ENCODE measurements around the gene NAPEPLD. TPM values are rescaled to one million over a fixed set of nuclear protein-coding genes. Genes with fewer than 3 reads are reported as not detected.
"Not testable (repeated sequence)": the region's sequence is repeated elsewhere in the genome, so short reads cannot be mapped to it uniquely, and the experiment has no call there.

The NAPEPLD gene
- total RNA-seq, 1 donor from 2014 or later: 9.6 TPM

GRCh38 chr7:103116511-103116910 lies 32.4 kb downstream of the NAPEPLD start:
- no peak overlapping the region for H3K27ac Mint-ChIP-seq
- H3K36me3 Mint-ChIP-seq (ENCODE audit: low read depth): peaks cover 36% of the 10 kb centered on the region
- H3K4me1 Mint-ChIP-seq (ENCODE audit: low read depth): peaks cover 7% of the 10 kb centered on the region
- H3K27me3 Mint-ChIP-seq (ENCODE audit: low read depth): no peaks in the 10 kb centered on the region
- H3K4me3 Mint-ChIP-seq (ENCODE audit: low read depth): no peak overlapping the region
- intact Hi-C loops (cut with micrococcal nuclease): no loop called here
- H3K9me3 Mint-ChIP-seq: no peaks in the 10 kb centered on the region
- no peak for DNase-seq (ENCODE audit: low spot score)

DNA sequence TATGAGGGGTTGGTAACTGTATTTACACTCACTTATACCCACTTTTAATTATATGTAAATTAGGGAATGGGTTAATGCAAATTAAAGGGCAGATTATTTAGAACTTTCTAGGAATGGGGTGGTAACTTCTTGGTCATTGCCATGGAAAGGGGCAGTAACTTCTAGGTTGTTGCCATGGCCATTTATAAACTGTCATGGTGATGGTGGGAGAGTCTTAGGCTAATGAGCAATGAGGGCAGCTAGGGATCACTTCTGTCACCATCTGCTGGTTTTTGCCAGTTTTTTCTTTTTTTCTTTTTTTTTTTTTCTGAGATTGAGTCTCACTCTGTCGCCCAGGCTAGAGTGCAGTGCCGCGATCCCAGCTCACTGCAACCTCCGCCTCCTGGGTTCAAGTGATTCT lies 33.1 kb downstream of the NAPEPLD start:
- Mint-ChIP-seq H3K27me3 (ENCODE audit: low read depth) (no peaks in the 10 kb centered on the region), H3K27ac (no peak overlapping the region), H3K9me3 (peaks cover 3% of the 10 kb centered on the region), H3K36me3 (ENCODE audit: low read depth) (peaks cover 42% of the 10 kb centered on the region), H3K4me1 (ENCODE audit: low read depth) (peaks cover 7% of the 10 kb centered on the region), H3K4me3 (ENCODE audit: low read depth) (no peak overlapping the region)
- DNase-seq (ENCODE audit: low spot score): no peak
- intact Hi-C loops (cut with micrococcal nuclease): no loop called here

- Mint-ChIP-seq H3K27me3 (ENCODE audit: low read depth) (no peaks in the 10 kb centered on the region), H3K4me3 (ENCODE audit: low read depth) (no peak overlapping the region), H3K9me3 (peaks cover 9% of the 10 kb centered on the region), H3K27ac (no peak overlapping the region), H3K36me3 (ENCODE audit: low read depth) (peaks cover 46% of the 10 kb centered on the region), H3K4me1 (ENCODE audit: low read depth) (peaks cover 9% of the 10 kb centered on the region)
- intact Hi-C loops (cut with micrococcal nuclease): no loop called here
- no peak for DNase-seq (ENCODE audit: low spot score)
These were observed 34.3 kb downstream of the NAPEPLD start for GRCh38 chr7:103114576-103115008.

DNA sequence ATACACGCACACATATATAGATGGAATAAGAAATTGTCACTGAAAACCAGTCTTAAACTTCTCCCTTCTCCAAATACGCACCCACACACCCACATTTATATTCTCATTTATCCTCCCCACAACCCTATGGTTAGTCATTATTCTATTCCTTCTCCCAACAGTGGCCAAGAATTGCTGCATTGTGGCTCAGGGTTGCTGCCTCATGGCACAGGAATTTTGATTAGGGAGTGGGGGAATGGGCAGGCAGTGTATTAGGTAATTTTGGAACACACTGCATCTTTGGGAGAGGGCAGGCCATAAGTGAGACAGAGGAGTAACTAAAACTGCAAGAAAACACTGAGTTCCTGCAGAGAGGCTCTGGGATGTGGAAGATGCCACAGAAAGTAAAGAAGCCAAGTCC lies 35.7 kb downstream of the NAPEPLD start:
- no peak for DNase-seq (ENCODE audit: low spot score)
- intact Hi-C loops (cut with micrococcal nuclease): no loop called here
- peaks cover 16% of the 10 kb centered on the region for H3K9me3 Mint-ChIP-seq
- H3K27me3 Mint-ChIP-seq (ENCODE audit: low read depth): no peaks in the 10 kb centered on the region
- peaks cover 19% of the 10 kb centered on the region for H3K4me1 Mint-ChIP-seq (ENCODE audit: low read depth)
- H3K4me3 Mint-ChIP-seq (ENCODE audit: low read depth): no peak overlapping the region
- no peak overlapping the region for H3K27ac Mint-ChIP-seq
- H3K36me3 Mint-ChIP-seq (ENCODE audit: low read depth): peaks cover 56% of the 10 kb centered on the region

- peaks cover 16% of the 10 kb centered on the region for H3K9me3 Mint-ChIP-seq
- H3K36me3 Mint-ChIP-seq (ENCODE audit: low read depth): peaks cover 62% of the 10 kb centered on the region
- H3K27ac Mint-ChIP-seq; DNase-seq (ENCODE audit: low spot score); H3K27me3 Mint-ChIP-seq (ENCODE audit: low read depth); intact Hi-C loops (cut with micrococcal nuclease); H3K4me3 Mint-ChIP-seq (ENCODE audit: low read depth): not testable (repeated sequence)
- H3K4me1 Mint-ChIP-seq (ENCODE audit: low read depth): peaks cover 14% of the 10 kb centered on the region
These were observed 42.2 kb downstream of the NAPEPLD start for GRCh38 chr7:103106703-103107070.

- DNase-seq (ENCODE audit: low spot score): no peak
- Mint-ChIP-seq H3K9me3 (peaks cover 16% of the 10 kb centered on the region), H3K4me1 (ENCODE audit: low read depth) (peaks cover 14% of the 10 kb centered on the region), H3K27me3 (ENCODE audit: low read depth) (no peaks in the 10 kb centered on the region), H3K36me3 (ENCODE audit: low read depth) (peaks cover 57% of the 10 kb centered on the region), H3K27ac (no peak overlapping the region), H3K4me3 (ENCODE audit: low read depth) (no peak overlapping the region)
- intact Hi-C loops (cut with micrococcal nuclease): no loop called here
These were observed 42.7 kb downstream of the NAPEPLD start for GRCh38 chr7:103106005-103106702.

- Mint-ChIP-seq H3K36me3 (ENCODE audit: low read depth) (peaks cover 39% of the 10 kb centered on the region), H3K4me3 (ENCODE audit: low read depth) (no peak overlapping the region), H3K4me1 (ENCODE audit: low read depth) (no peaks in the 10 kb centered on the region), H3K27ac (no peak overlapping the region), H3K27me3 (ENCODE audit: low read depth) (no peaks in the 10 kb centered on the region), H3K9me3 (no peaks in the 10 kb centered on the region)
- intact Hi-C loops (cut with micrococcal nuclease): no loop called here
- no peak for DNase-seq (ENCODE audit: low spot score)
These were observed 47.4 kb downstream of the NAPEPLD start for GRCh38 chr7:103101543-103101942.

DNA sequence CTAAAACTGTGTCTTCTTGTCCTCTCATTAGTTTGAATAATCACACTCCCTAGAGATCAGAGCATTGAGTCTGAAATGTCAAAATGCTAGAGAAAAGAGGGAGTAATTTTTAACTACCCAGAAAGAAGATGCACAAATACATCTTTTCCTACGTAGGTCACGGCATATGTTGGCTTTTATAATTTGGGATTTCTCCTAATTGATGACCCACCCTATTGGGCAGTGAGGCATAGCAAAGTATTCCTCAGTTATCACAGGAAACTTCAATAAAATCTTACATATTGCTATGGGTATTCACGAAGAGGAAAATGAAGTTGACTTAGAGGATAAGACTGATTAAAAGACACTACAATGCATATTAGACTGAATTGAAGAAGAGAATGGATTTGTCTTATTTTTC lies 48.6 kb downstream of the NAPEPLD start:
- Mint-ChIP-seq H3K27me3 (ENCODE audit: low read depth) (no peaks in the 10 kb centered on the region), H3K9me3 (no peaks in the 10 kb centered on the region), H3K27ac (no peak overlapping the region), H3K36me3 (ENCODE audit: low read depth) (peaks cover 46% of the 10 kb centered on the region), H3K4me3 (ENCODE audit: low read depth) (no peak overlapping the region), H3K4me1 (ENCODE audit: low read depth) (no peaks in the 10 kb centered on the region)
- intact Hi-C loops (cut with micrococcal nuclease): no loop called here
- no peak for DNase-seq (ENCODE audit: low spot score)

DNA sequence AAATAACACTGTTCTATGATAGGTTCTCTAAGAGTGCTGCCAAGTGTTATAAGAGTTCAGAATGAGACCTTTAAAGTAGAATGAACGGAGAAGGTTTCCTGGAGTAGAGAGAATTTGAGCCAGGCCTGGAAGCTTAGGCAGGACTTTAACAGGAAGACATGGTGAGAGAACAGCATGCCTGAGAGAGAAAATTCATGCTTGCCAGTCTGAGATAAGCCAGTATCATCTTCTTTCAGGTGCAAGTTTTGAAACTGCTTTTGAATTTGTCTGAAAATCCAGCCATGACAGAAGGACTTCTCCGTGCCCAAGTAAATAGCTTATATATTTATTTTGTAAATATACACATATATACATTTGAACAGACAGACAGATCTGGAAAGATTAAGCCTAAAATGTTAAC lies 51.9 kb downstream of the NAPEPLD start:
- Mint-ChIP-seq H3K4me3 (ENCODE audit: low read depth) (no peak overlapping the region), H3K36me3 (ENCODE audit: low read depth) (peaks cover 53% of the 10 kb centered on the region), H3K9me3 (no peaks in the 10 kb centered on the region), H3K27me3 (ENCODE audit: low read depth) (no peaks in the 10 kb centered on the region), H3K27ac (no peak overlapping the region), H3K4me1 (ENCODE audit: low read depth) (peaks cover 4% of the 10 kb centered on the region)
- DNase-seq (ENCODE audit: low spot score): no peak
- intact Hi-C loops (cut with micrococcal nuclease): no loop called here

DNA sequence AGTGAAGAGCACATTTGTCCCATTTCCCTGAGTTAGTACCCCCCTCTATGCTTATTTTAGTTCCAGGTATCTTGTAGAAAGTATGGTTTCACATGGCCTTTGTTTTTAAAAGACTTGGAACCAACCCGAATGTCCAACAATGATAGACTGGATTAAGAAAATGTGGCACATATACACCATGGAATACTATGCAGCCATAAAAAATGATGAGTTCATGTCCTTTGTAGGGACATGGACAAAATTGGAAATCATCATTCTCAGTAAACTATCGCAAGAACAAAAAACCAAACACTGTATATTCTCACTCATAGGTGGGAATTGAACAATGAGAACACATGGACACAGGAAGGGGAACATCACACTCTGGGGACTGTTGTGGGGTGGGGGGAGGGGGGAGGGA lies 53.3 kb downstream of the NAPEPLD start:
- peaks cover 54% of the 10 kb centered on the region for H3K36me3 Mint-ChIP-seq (ENCODE audit: low read depth)
- intact Hi-C loops (cut with micrococcal nuclease): not testable (repeated sequence)

GRCh38 chr7:103094102-103094501 lies 54.8 kb downstream of the NAPEPLD start:
- H3K36me3 Mint-ChIP-seq (ENCODE audit: low read depth): peaks cover 58% of the 10 kb centered on the region
- no peaks in the 10 kb centered on the region for H3K27me3 Mint-ChIP-seq (ENCODE audit: low read depth)

More for the DNA sequence above, 53.3 kb downstream of the NAPEPLD start:
- not testable (repeated sequence) for H3K27ac Mint-ChIP-seq; H3K4me1 Mint-ChIP-seq (ENCODE audit: low read depth); DNase-seq (ENCODE audit: low spot score); H3K27me3 Mint-ChIP-seq (ENCODE audit: low read depth); H3K9me3 Mint-ChIP-seq; H3K4me3 Mint-ChIP-seq (ENCODE audit: low read depth)

DNA sequence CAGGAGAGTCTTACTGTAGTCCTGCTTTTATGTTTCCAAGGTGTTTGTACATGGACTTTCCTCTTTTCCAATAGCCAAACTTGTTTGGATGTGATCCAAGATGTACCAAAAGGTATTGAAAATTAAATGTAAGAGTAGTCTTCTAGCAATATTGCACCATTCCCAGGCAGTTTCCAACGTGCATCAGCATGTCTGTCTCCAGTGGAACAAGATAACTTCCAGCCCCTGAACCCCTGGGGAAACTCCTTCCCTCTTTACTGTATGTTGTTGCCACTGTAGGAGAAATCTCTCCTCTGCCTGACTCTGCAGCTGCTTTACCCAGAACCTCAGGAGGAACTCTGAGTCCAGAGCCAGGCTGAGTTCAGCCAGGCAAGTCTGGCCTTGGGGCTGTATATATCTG lies 55.5 kb downstream of the NAPEPLD start:
- H3K27ac Mint-ChIP-seq: no peak overlapping the region
- DNase-seq (ENCODE audit: low spot score): no peak
- peaks cover 4% of the 10 kb centered on the region for H3K4me1 Mint-ChIP-seq (ENCODE audit: low read depth)
- no peaks in the 10 kb centered on the region for H3K9me3 Mint-ChIP-seq
- no peaks in the 10 kb centered on the region for H3K27me3 Mint-ChIP-seq (ENCODE audit: low read depth)
- peaks cover 63% of the 10 kb centered on the region for H3K36me3 Mint-ChIP-seq (ENCODE audit: low read depth)
- intact Hi-C loops (cut with micrococcal nuclease): no loop called here
- no peak overlapping the region for H3K4me3 Mint-ChIP-seq (ENCODE audit: low read depth)

More at GRCh38 chr7:103094102-103094501, 54.8 kb downstream of the NAPEPLD start:
- H3K4me3 Mint-ChIP-seq (ENCODE audit: low read depth): no peak overlapping the region
- no peak for DNase-seq (ENCODE audit: low spot score)
- no peaks in the 10 kb centered on the region for H3K9me3 Mint-ChIP-seq
- H3K27ac Mint-ChIP-seq: no peak overlapping the region
- H3K4me1 Mint-ChIP-seq (ENCODE audit: low read depth): peaks cover 4% of the 10 kb centered on the region
- intact Hi-C loops (cut with micrococcal nuclease): no loop called here

GRCh38 chr7:103092321-103092720 lies 56.6 kb downstream of the NAPEPLD start:
- H3K27ac Mint-ChIP-seq; H3K4me1 Mint-ChIP-seq (ENCODE audit: low read depth); DNase-seq (ENCODE audit: low spot score); intact Hi-C loops (cut with micrococcal nuclease); H3K4me3 Mint-ChIP-seq (ENCODE audit: low read depth); H3K27me3 Mint-ChIP-seq (ENCODE audit: low read depth); H3K9me3 Mint-ChIP-seq: not testable (repeated sequence)
- peaks cover 69% of the 10 kb centered on the region for H3K36me3 Mint-ChIP-seq (ENCODE audit: low read depth)

GRCh38 chr7:103083210-103083609 lies 65.7 kb downstream of the NAPEPLD start:
- Mint-ChIP-seq H3K36me3 (ENCODE audit: low read depth) (peaks cover 26% of the 10 kb centered on the region), H3K4me1 (ENCODE audit: low read depth) (peaks cover 3% of the 10 kb centered on the region), H3K4me3 (ENCODE audit: low read depth) (no peak overlapping the region), H3K9me3 (no peaks in the 10 kb centered on the region), H3K27me3 (ENCODE audit: low read depth) (no peaks in the 10 kb centered on the region), H3K27ac (no peak overlapping the region)
- intact Hi-C loops (cut with micrococcal nuclease): no loop called here
- no peak for DNase-seq (ENCODE audit: low spot score)

All from activated T-helper 2 cell treated with anti-CD3 and anti-CD28 coated beads, Interferon-gamma antibody, Interleukin-2, Interleukin-4, amounts not matched to agents 10 μg/mL and 5 μg/mL and 100 μg/mL, durations not matched to agents 14 hours and 24 hours and 36 hours (primary cell).